RWPE2 (cell line): ENCODE data around the gene SAP130.

Experiments used
- ATAC-seq: fragments of 200-7000 bp; cut with Tn5 transposase; 3 replicates; pipeline ENCODE4 v1.9.1; 2021; ENCODE audit warnings: low read depth
- DNase-seq: peaks from one replicate; pipeline ENCODE4 v3.0.0-alpha.2; 2020; ENCODE audit warnings: low spot score
- H3K27ac ChIP-seq: fragments of 450-650 bp; 2 replicates; pipeline ENCODE4 v1.5.1; 2017; ENCODE audit warnings: mild to moderate bottlenecking; ENCODE audit not compliant: poor library complexity, severe bottlenecking
- H3K27me3 ChIP-seq: fragments of 250-450 bp; sonication (Bioruptor Pico); 2 replicates; pipeline ENCODE4 v1.5.1; 2021; ENCODE audit warnings: mild to moderate bottlenecking, moderate library complexity; ENCODE audit not compliant: insufficient read depth, poor library complexity, severe bottlenecking
- H3K36me3 ChIP-seq: fragments of 250-450 bp; sonication (Bioruptor Pico); 2 replicates; pipeline ENCODE4 v1.5.1; 2020; ENCODE audit warnings: low read depth, mild to moderate bottlenecking, moderate library complexity
- H3K4me1 ChIP-seq: fragments of 250-450 bp; sonication (Bioruptor Pico); 2 replicates; pipeline ENCODE4 v1.5.1; 2021; ENCODE audit warnings: mild to moderate bottlenecking, moderate library complexity; ENCODE audit not compliant: insufficient read depth, poor library complexity, severe bottlenecking
- H3K4me3 ChIP-seq: fragments of 250-450 bp; sonication (Bioruptor Pico); 2 replicates; pipeline ENCODE4 v1.5.1; 2021; ENCODE audit warnings: mild to moderate bottlenecking, moderate library complexity; ENCODE audit not compliant: severe bottlenecking
- H3K9me3 ChIP-seq: fragments of 250-450 bp; sonication (Bioruptor Pico); 2 replicates; pipeline ENCODE4 v1.5.1; 2021; ENCODE audit warnings: mild to moderate bottlenecking, moderate library complexity; ENCODE audit not compliant: severe bottlenecking
- TF ChIP-seq, protein P1 (sequence below): fragments of 450-650 bp; IDR thresholded peaks from one replicate; pipeline ENCODE4 v1.5.1; 2017; ENCODE audit warnings: mild to moderate bottlenecking, moderate library complexity; ENCODE audit not compliant: poor library complexity, severe bottlenecking

Gene SAP130

DNA sequence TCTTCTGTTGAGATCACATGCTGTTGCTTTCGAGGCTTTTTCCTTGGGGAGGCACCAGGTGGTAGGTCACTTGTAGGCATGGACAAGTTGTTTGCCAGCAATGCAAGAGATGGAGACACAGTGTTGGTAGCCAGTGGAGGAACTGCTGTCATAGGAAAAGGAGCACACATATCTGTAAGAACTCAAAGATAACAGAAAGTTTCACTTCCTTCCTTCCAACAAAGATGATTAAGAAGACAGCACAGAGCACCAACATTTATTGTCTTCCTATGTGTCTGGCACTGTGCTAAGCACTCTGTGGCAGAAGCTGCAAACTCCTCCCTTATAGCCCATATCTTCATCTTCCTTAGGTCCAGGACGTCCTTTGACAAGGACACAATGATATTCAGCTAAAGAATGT lies 77.6 kb downstream of the SAP130 start:
- ATAC-seq: no peak
- no peaks in the 10 kb centered on the region for H3K27me3 ChIP-seq
- H3K4me3 ChIP-seq: no peak overlapping the region
- TF ChIP-seq, protein P1, sequence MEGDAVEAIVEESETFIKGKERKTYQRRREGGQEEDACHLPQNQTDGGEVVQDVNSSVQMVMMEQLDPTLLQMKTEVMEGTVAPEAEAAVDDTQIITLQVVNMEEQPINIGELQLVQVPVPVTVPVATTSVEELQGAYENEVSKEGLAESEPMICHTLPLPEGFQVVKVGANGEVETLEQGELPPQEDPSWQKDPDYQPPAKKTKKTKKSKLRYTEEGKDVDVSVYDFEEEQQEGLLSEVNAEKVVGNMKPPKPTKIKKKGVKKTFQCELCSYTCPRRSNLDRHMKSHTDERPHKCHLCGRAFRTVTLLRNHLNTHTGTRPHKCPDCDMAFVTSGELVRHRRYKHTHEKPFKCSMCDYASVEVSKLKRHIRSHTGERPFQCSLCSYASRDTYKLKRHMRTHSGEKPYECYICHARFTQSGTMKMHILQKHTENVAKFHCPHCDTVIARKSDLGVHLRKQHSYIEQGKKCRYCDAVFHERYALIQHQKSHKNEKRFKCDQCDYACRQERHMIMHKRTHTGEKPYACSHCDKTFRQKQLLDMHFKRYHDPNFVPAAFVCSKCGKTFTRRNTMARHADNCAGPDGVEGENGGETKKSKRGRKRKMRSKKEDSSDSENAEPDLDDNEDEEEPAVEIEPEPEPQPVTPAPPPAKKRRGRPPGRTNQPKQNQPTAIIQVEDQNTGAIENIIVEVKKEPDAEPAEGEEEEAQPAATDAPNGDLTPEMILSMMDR: no peak
- no peak overlapping the region for H3K27ac ChIP-seq
- no peaks in the 10 kb centered on the region for H3K9me3 ChIP-seq
- H3K36me3 ChIP-seq: peaks cover 52% of the 10 kb centered on the region
- no peak for DNase-seq
- no peaks in the 10 kb centered on the region for H3K4me1 ChIP-seq

DNA sequence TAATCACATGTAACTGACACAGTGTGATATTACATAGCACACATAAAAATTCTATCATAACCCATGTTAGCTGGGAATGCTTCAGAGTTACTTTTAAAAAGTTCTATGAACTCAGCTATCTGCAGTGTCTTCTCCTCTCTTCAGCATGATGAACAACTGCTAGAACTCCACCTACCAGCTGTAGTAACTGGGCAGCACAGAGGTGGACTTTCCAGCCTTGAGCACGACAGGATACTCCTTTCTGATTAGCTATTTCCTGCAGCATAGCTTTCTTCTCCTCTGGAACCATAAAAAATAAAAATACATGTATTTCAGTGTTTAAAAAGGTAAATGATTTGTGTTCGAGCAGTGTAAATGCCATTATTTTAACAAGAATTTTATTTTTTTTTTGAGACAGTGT lies 82.6 kb downstream of the SAP130 start:
- ATAC-seq: no peak
- H3K36me3 ChIP-seq: peaks cover 61% of the 10 kb centered on the region
- TF ChIP-seq, protein P1: no peak

DNA sequence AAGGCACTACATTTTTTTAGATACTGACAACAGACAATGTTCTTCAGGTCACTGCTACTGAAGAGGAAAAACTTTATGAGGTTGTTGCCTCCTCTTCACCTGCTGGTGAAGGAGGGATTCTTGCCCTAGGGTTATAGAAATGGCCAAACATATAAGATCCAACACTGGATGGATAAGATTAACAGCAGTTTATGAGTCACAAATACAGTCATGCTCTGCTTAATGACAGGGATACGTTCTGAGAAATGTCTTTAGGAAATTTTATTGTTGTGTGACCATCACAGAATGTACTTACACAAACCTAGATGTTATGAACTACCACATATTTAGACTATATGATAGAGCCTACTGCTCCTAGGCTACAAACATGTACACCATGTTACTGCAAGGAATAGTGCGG lies 84.7 kb downstream of the SAP130 start:
- H3K9me3 ChIP-seq: no peaks in the 10 kb centered on the region
- no peak for ATAC-seq
- TF ChIP-seq, protein P1: no peak
- H3K36me3 ChIP-seq: peaks cover 43% of the 10 kb centered on the region
- DNase-seq: no peak
- no peak overlapping the region for H3K4me3 ChIP-seq
- H3K27me3 ChIP-seq: no peaks in the 10 kb centered on the region
- no peak overlapping the region for H3K27ac ChIP-seq
- no peaks in the 10 kb centered on the region for H3K4me1 ChIP-seq

More for the DNA sequence above, 82.6 kb downstream of the SAP130 start:
- no peak overlapping the region for H3K27ac ChIP-seq
- H3K4me3 ChIP-seq: no peak overlapping the region
- DNase-seq: no peak
- no peaks in the 10 kb centered on the region for H3K9me3 ChIP-seq
- H3K27me3 ChIP-seq: no peaks in the 10 kb centered on the region
- H3K4me1 ChIP-seq: no peaks in the 10 kb centered on the region

DNA sequence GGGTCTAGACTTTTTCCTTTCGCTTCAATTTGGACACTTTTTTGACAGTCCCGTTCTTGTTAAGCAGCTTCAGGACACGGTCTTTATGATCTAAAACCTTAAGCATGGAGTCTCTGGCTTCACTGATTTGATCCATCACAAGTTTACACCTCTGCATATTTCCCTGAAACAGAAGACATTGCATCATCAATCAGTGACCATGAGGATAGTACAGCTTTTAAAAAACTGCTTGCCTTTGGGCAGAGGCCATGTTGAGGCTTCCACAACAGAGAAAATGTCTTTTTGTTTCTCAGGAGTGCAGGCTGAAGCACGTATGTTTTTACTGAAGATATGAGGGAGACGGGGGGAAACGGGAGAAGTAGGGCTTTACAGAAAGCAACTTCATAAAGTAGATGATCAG lies 85.9 kb downstream of the SAP130 start:
- H3K9me3 ChIP-seq: no peaks in the 10 kb centered on the region
- TF ChIP-seq, protein P1: no peak
- ATAC-seq (no peak), DNase-seq (no peak)
- peaks cover 43% of the 10 kb centered on the region for H3K36me3 ChIP-seq
- no peak overlapping the region for H3K27ac ChIP-seq
- no peaks in the 10 kb centered on the region for H3K27me3 ChIP-seq
- no peaks in the 10 kb centered on the region for H3K4me1 ChIP-seq
- no peak overlapping the region for H3K4me3 ChIP-seq

DNA sequence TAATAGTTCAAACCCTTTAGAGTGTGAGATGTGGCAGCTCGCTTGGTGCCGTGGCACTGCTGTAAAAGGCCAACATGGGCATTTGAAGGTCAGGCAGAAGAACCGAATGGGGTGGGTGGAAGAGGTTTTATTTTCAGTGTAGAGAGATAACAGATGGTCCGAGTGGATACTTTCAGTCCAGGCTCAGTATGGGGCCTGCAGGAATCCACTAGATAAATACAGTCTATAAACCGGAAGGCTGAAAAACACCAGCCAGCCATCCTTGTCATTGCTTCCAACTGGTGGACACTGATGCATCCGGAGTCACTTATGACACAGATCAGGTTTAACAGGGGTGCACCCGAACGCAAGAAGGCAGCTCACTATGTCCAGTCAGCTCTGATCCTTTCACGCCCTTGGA lies 86.4 kb downstream of the SAP130 start:
- no peaks in the 10 kb centered on the region for H3K27me3 ChIP-seq
- no peak overlapping the region for H3K27ac ChIP-seq
- no peaks in the 10 kb centered on the region for H3K9me3 ChIP-seq
- TF ChIP-seq, protein P1: no peak
- DNase-seq: no peak
- no peak overlapping the region for H3K4me3 ChIP-seq
- H3K36me3 ChIP-seq: peaks cover 43% of the 10 kb centered on the region
- ATAC-seq: no peak
- H3K4me1 ChIP-seq: no peaks in the 10 kb centered on the region
